Activated T-cell treated with anti-CD3 and anti-CD28 coated beads for 4 hours (primary cell): ENCODE measurements around the gene VPREB3.

Experiments used
- DNase-seq: peaks from one replicate; pipeline ENCODE4 v3.0.0-alpha.2; 2020

VPREB3 gene

DNA sequence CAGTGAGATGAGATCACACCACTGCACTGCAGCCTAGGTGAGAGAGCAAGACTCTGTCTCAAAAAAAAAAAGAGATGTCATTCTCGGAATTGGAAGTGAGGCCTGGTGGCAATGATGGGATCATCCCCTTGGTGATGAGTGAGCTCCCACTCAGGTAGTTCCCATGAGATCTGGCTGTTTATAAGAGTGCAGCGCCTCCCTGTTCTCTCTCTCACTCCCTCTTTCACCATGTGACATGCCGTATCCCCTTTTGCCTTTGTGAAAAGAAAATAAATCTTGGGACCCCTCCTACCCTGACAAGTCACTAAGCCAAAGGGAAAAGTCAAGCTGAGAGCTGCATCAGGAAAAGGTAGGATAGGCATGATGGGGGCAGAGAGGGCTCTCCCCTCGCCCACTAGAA, 32.1 kb downstream of the VPREB3 start:
- no peak for DNase-seq

DNA sequence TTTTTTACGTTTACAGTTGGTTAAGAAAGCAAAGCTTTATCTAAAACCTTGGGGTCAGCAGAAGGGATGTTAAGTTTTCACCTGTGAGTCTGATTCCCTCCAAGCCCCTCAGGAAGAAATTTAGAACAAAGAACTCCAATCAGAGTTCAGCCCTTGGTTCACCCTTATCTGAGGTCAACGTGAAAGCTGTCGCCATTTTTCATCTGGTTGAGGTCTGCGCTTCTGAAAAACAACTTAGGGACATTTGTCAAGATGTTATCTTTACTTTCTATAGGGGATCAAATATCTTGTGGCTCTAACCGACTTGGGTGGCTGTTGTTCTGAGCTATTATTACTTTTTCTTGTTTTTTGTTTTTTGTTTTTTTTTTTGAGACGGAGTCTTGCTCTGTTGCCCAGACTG, 33.4 kb downstream of the VPREB3 start:
- DNase-seq = no peak

DNA sequence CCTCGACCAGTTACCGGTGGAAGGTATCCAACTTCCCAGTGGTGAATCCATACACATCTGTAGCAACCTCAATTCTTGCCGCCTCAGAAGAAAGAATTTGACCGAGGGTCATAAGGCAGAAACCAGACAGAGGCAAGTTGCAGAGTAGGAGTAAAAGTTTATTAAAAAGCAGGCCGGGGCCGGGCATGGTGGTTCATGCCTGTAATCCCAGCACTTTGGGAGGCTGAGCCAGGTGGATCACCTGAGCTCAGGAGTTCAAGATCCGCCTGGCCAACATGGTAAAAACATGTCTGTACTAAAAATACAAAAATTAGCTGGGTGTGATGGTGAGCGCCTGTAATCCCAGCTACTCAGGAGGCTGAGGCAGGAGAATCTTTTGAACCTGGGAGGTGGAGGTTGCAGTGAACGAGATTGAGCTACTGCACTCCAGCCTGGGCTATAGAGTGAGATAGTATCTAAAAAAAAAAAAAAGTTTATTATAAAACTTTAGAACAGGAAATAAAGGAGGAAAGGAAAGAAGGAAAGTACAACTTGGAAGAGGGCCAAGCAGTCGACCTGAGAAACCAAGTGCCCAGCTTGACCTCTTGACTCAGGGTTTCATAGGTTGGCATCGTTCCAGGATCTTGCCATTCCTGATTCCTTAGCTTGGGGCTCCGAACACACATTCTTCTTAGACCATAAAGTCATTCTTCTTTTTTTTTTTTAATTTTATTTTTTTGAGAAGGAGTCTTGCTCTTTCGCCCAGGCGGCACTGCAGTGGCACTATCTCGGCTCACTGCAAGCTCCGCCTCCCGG, 35.7 kb downstream of the VPREB3 start:
- DNase-seq = no peak

DNA sequence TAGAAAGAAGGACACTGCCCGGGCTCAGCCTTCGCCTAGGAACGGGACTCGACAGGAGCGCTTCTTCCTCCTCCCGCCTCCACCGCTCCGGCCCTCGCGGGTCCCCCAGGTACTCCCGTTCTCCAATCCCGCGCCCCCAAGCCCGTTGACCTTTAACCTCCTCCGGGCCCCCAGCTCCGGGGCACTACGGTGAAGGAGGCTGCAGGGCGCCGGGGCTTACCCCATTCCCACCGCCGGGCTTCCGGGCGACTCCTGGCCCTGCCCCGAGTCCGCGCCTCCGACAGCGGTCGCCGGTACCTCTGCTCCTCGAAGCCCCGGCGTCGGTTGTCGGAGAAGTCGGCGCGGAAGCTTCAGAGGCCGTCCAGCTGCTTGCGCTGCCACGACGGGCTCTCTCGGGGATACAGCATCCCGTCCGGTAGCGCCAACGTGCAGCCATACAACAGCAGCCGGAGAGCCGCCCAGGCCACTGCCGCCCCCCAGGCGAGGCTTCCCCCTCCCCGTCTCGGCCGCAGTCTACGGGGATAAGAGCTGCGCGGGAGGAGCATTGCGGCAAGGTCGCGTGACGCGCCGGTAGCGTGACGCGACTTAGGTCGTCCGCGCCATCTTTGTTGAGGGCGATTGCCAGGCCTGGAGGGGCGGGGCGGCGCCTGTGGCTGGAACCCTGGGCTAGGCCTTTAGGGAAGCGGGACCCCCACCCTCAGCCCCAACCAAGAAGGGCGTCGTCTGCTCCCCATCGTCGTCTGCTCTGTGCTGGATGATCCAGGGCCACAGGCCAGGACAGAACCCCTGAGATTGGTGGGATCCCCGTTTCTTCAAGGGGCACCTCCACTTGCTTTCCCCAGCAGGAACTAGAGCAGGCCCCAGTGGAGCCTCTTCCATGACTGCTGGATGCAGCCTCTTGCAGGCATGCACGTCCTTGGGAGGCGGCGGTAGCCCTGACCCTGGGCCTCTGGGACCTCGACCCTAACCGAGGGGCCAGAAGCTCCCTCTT, 37.1 kb downstream of the VPREB3 start:
- DNase-seq = peak; percentile 75

DNA sequence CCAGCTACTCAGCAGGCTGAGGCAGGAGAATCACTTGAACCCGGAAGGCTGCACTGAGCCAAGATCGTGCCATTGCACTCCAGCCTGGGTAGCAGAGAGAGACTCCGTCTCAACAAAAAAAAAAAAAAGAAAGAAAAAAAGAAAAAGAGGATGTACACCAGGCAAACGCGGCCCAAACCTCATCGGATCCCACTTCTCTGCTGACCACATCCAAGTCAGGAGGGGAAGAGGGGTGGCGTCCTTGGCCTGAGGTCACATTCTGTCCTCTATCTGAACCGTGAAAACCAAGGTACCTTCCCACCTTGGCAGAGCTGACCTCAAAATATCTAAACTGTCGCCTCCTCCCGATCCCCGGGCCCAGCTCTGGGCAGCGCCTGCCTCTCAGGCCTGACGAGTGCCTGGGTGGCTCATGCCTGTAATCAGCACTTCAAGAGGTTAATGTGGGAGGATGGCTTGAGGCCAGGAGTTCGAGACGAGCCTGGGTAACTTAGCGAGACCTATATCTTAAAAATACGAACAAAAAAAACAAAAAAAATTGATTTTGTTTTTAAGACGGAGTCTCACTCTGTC, 38.3 kb downstream of the VPREB3 start:
- DNase-seq = no peak

DNA sequence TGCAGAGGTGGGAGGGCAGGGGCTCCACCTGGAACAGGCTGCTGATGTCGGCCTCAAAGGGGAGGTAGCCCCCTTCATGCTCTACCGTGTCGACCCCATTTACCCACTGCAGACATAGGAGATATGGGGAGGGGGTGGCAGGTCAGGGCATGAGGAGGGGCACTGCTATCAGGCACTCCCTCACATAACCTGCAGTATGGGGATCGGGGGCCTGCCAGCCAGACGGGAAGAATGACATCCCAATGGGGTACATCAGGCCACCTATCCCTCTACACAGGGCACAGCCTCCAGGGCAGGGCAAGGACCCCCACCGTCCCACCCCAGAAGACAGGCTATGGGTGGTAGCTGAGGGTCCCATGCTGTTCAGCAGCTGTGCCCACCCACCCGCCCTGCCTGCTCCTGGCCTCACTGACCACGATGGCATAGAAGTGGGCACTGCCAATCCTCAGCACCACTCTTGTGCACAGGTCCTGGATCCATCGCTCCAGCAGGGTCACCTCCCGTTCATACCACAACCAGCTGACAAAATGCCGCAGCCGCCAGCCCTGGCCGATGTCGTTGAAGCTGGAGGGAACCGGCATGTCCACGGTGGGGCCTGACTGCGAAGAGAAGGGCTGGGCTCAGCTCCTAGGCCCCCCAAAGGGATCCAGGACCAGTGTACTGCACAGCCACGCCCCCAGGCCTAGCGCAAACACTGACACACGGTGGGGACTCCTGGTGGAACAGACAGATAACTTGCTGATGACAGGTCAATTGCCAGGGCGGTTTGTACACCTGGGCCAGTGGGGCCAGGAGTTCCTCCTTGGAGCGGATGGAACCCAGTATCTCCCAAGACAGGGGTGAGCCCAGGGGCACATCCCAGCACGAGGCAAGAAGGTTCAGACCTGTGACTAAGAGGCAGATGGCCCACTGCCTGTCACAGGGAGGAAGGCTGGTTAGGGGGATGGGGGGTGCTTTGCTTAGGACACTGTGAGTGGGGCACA, 39.3 kb downstream of the VPREB3 start:
- no peak for DNase-seq

DNA sequence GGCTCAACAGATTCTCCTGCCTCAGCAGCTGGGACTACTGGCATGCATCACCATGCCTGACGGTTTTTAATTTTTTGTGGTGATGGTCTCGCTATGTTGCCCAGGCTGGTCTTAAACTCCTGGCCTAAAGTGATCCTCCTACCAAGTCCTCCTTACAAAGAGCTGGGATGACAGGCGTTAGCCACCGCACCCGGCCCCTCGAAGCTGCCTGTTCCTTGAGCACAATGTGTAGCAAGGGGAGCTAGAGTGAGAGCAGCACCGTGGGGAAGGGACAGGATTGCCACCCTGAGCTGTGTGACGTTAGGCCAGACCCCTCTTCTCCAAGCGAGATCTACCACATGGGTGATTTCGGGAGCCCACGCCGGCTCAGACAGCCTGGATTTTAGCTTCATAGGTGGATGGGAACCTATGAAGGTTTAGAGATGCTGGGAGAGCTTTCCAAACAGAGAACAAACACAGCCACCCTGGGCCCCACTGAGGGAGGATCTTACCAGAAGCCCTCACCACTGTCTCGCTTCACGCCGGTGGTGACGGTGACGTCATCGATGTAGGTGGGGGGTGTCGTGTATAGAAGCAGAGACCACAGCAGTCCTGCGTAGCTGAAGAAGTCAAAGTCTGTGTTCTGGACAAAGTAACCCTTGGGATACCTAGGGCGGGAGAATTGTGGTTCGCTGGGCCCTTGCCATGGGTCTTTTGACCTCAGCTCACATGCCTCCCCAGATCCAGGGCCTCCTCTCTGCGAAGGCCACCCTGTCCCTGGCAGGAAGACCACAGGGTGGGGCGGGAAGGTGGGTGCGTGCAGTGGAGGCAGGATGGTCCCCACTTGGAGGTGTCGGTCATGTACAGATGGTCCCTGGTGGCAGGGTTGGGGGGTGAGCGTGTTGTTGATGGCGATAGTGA, 40.3 kb downstream of the VPREB3 start:
- DNase-seq = no peak

DNA sequence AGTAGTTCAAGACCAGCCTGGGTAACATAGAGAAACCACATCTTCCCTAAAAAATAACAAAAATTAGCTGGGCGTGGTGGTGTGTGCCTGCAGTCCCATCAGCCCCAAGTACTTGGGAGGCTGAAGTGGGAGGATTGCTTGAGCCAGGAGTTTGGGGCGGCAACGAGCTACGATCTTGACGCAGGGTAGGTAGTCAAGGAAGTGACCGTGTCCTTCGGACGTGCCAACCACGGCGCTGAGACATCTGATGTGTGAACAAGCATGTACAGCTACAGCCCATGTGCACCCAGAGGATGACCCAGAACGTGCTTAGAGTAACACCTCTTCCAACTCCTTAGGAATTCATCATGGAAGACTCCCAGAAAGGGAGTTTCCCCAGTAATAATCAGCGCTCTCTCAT, 42.0 kb downstream of the VPREB3 start:
- DNase-seq = no peak

DNA sequence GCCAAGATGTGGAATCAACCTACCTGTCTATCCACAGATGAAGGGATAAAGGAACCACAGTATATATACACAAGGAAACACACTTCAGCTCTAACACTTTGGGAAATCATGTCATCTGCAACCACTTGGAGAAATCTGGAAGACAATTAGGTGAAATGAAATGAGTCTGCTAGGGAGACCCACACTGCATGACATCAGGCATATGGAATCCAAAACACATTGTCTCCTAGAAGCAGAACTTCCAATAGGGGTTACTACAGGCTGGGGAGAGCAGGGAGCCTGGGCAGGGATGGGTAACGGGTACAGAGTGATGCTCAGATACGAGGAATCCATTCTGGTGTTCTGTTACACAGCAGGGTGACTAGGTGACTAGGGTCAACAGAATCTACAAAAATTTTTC, 45.1 kb downstream of the VPREB3 start:
- DNase-seq = no peak

DNA sequence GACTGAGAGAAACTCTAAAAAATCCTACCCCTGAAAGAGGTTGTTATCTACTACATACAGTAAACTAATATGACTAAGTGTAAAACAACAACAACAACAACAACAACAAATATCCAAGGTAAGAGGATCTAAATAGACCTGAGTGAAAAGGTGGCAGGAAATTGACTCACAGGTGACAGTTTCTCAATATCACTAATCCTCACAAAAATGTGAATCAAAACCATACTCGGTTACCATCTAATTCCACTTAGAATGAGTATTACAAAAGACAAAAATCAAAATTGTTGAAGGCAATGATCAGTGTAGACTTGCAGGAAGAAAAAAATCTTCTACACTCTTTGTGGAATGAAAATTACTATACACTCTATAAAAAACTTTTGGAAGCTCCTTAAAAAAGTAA, 46.0 kb downstream of the VPREB3 start:
- DNase-seq = no peak

DNA sequence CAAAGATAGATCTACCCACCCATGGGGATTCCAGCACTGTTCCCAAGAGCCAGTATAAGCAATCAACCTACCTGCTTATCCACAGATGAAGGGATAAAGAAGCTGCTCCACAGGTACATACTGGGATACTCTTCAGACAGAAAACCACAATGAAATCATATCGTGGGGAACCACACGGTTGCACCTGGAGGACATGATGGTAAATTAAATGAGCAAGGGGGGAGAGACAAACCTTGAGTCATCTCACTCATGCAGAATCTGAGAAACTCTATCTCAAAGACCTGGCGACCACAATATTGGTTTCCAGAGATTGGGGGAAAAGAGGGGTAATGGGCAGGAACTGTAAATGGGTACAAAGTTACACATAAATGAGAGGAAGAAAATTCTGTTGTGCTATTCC, 48.9 kb downstream of the VPREB3 start:
- DNase-seq = no peak

DNA sequence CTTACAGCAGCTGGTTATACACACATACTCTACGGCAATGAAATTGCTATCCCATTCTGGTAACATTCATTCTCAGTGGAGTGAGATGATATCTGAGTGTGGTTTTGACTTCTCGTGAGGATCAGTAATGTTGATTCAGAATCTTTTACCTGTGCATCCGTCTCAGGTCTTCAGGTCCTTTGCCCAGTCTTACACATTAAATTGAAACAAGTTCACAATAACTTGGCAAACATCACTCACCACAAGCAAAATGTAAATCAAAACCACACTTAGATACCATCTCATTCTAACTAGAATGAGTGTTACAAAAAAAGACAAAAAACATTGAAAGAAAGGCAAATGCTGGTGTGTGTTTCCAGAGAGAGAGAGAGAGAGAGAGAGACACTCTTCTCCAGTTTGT, 49.4 kb downstream of the VPREB3 start:
- DNase-seq = no peak

DNA sequence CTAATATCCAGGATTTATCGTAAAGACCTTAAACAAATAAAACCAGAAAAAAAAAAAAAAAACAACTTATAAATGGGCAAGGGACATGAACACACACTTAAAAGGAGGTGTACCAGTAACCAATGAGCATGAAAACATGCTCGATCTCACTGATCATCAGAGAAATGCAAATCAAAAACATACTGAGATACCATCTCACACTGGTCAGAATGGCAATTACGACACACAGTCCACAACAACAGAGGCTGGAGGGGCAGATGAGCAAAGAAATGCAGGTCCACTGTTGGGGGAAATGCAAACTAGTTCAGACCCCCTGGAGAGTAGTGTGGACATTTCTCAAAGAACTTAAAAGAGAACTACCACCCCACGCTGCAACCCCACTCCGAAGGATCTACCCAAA, 50.2 kb downstream of the VPREB3 start:
- no peak for DNase-seq
